Chondrocyte (in vitro differentiated cells): Measurements from ENCODE around the gene SIGLEC9. TPM values are rescaled to one million over a fixed set of nuclear protein-coding genes. Genes with fewer than 3 reads are reported as not detected.

Source experiments
- DNase-seq: peaks from one replicate; pipeline ENCODE4 v3.0.0; 2021; ENCODE audit warnings: mixed read lengths, low spot score
- H3K27ac Mint-ChIP-seq: one replicate; pipeline ENCODE4 v1.8.0; 2021; ENCODE audit warnings: mild to moderate bottlenecking, moderate library complexity, mixed read lengths; ENCODE audit not compliant: unreplicated experiment
- H3K27me3 Mint-ChIP-seq: 2 replicates; pipeline ENCODE4 v1.8.0; 2021; ENCODE audit warnings: low read depth, mixed read lengths
- H3K36me3 Mint-ChIP-seq: 2 replicates; pipeline ENCODE4 v1.8.0; 2021; ENCODE audit warnings: low read depth, mixed read lengths
- H3K4me1 Mint-ChIP-seq: 2 replicates; pipeline ENCODE4 v1.8.0; 2021; ENCODE audit warnings: low read depth, mild to moderate bottlenecking, mixed read lengths
- H3K4me3 Mint-ChIP-seq: one replicate; pipeline ENCODE4 v1.8.0; 2021; ENCODE audit warnings: mild to moderate bottlenecking, moderate library complexity, mixed read lengths; ENCODE audit not compliant: unreplicated experiment
- H3K9me3 Mint-ChIP-seq: 2 replicates; pipeline ENCODE4 v1.8.0; 2021; ENCODE audit warnings: low read depth, mixed read lengths
- CTCF ChIP-seq: fragments of 200-600 bp; sonication (generic); IDR thresholded peaks from 2 replicates; pipeline ENCODE4 v1.5.0; 2021; ENCODE audit warnings: antibody characterized with exemption, mild to moderate bottlenecking, moderate library complexity
- long read RNA-seq: library from polyadenylated mRNA; stranded (forward); transcript quantifications from one replicate; pipeline ENCODE4 v2.0.0, GENCODE V29; 2021
- total RNA-seq: library from RNA; stranded (reverse); gene quantifications from 3 replicates; pipeline ENCODE4 v1.2.1, GENCODE V29; 2021

SIGLEC9 gene
- not detected in 3 replicates for total RNA-seq
- long read RNA-seq, result 0 reads

GRCh38 chr19:51124729-51125128 lies at the start of gene SIGLEC9:
Gene SIGLEC9 (plus strand): TSS chr19:51124906. CDS start chr19:51124975, 69 bp downstream.
- no peaks in the 10 kb centered on the region for H3K4me1 Mint-ChIP-seq
- no peaks in the 10 kb centered on the region for H3K27me3 Mint-ChIP-seq
- TF ChIP-seq CTCF, result no peak
- no peaks in the 10 kb centered on the region for H3K9me3 Mint-ChIP-seq
- H3K27ac Mint-ChIP-seq, result no peak within 1 kb of the TSS
- DNase-seq, result peak; percentile 79
- no peaks in the 10 kb centered on the region for H3K36me3 Mint-ChIP-seq
- no peak within 1 kb of the TSS for H3K4me3 Mint-ChIP-seq

- Mint-ChIP-seq H3K36me3 (peaks cover 3% of the 10 kb centered on the region), H3K27ac (no peak overlapping the region), H3K9me3 (peaks cover 16% of the 10 kb centered on the region), H3K27me3 (peaks cover 2% of the 10 kb centered on the region), H3K4me3 (no peak overlapping the region), H3K4me1 (no peaks in the 10 kb centered on the region)
- TF ChIP-seq CTCF, result no peak
- no peak for DNase-seq
These were observed 48.7 kb upstream of the SIGLEC9 start for GRCh38 chr19:51075998-51076397.

- no peaks in the 10 kb centered on the region for H3K4me1 Mint-ChIP-seq
These were observed 48.0 kb upstream of the SIGLEC9 start for GRCh38 chr19:51076631-51077213.

GRCh38 chr19:51078104-51078503 lies 46.6 kb upstream of the SIGLEC9 start:
- Mint-ChIP-seq H3K36me3 (peaks cover 3% of the 10 kb centered on the region), H3K27ac (no peak overlapping the region), H3K27me3 (peaks cover 4% of the 10 kb centered on the region), H3K4me1 (no peaks in the 10 kb centered on the region), H3K4me3 (no peak overlapping the region), H3K9me3 (peaks cover 13% of the 10 kb centered on the region)
- TF ChIP-seq CTCF, result no peak
- no peak for DNase-seq

More at GRCh38 chr19:51076631-51077213, 48.0 kb upstream of the SIGLEC9 start:
- no peak for TF ChIP-seq CTCF
- H3K27me3 Mint-ChIP-seq, result peaks cover 2% of the 10 kb centered on the region
- peaks cover 16% of the 10 kb centered on the region for H3K9me3 Mint-ChIP-seq
- no peak for DNase-seq
- peaks cover 3% of the 10 kb centered on the region for H3K36me3 Mint-ChIP-seq
- no peak overlapping the region for H3K27ac Mint-ChIP-seq
- H3K4me3 Mint-ChIP-seq, result no peak overlapping the region

- no peak for TF ChIP-seq CTCF
- H3K27ac Mint-ChIP-seq, result no peak overlapping the region
- H3K36me3 Mint-ChIP-seq, result peaks cover 3% of the 10 kb centered on the region
- peaks cover 7% of the 10 kb centered on the region for H3K9me3 Mint-ChIP-seq
- H3K4me3 Mint-ChIP-seq, result no peak overlapping the region
- peaks cover 10% of the 10 kb centered on the region for H3K27me3 Mint-ChIP-seq
- DNase-seq, result no peak
- H3K4me1 Mint-ChIP-seq, result no peaks in the 10 kb centered on the region
These were observed 46.0 kb upstream of the SIGLEC9 start for GRCh38 chr19:51078731-51079130.
